ENCODE data around the gene ECD.

Gene ECD

DNA sequence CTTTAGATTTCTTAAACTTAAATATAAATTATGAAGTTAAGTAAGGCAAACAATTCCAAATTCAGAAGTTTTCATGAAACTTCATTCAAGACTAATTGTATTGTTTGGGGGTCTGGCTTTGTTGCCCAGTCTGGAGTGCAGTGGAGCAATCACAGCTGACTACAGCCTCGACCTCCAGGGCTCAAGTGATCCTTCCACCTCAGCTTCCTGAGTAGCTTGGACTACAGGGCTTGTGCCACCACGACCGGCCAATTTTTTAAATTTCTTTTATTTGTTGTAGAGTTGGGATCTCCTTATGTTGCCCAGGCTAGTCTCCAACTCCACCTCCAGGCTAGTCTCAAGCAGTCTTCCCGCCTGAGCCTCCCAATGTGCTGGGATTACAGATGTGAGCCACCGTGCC is 83.6 kb downstream of the ECD start:
- TF ChIP-seq CTCF (conservative IDR thresholded peaks at IDR 0.05), result no peak

More for the DNA sequence above, 83.6 kb downstream of the ECD start:
- no peak overlapping the region for H3K27ac ChIP-seq
